Measurements from ENCODE around the gene MRFAP1.

GRCh38 chr4:6594341-6594740, 46.1 kb upstream of the MRFAP1 start:
- no peak for TF ChIP-seq FOXK2 (IDR thresholded peaks at IDR 0.05)
- TF ChIP-seq EP300 (IDR thresholded peaks at IDR 0.05; ENCODE audit: borderline replicate concordance in 1 of 2, control insufficient read depth in 1 of 2, low read depth in 2 of 2, low read length in 2 of 2) = no peak
- no peak for TF ChIP-seq TCF12 (IDR thresholded peaks at IDR 0.05; ENCODE audit: low read depth, low read length)

Measured in GM12878 (cell line).